ENCODE measurements around the gene MPEG1. TPM values are rescaled to one million over a fixed set of nuclear protein-coding genes. Genes with fewer than 3 reads are reported as not detected.

Gene MPEG1
- total and polyA plus RNA-seq, 2 of the 4 experiments (the other 2 are of a cell fraction) = not detected

- no peak for TF ChIP-seq USF2 (IDR thresholded peaks at IDR 0.05; ENCODE audit: low read depth, low read length)
Measured at GRCh38 chr11:59212744-59213631, at the start of gene MPEG1 (continued).

GRCh38 chr11:59262177-59262818 is 49.6 kb upstream of the MPEG1 start:
- H3K36me3 ChIP-seq (ENCODE audit: control insufficient read depth, insufficient read depth, low read length) = no peaks in the 10 kb centered on the region
- H2BK15ac ChIP-seq (ENCODE audit: low read depth, low read length) = no peak overlapping the region
- no peak overlapping the region for H4K8ac ChIP-seq (ENCODE audit: low read depth in 2 of 2, low read length in 2 of 2)
- H2AK5ac ChIP-seq (ENCODE audit: low read depth, low read length) = no peak overlapping the region
- peaks cover 12% of the 10 kb centered on the region for H3K27me3 ChIP-seq (ENCODE audit: control insufficient read depth, insufficient read depth, low read length)
- CTCF ChIA-PET = no interaction called here
- no peak overlapping the region; the same call in 1 of the 2 replicates for H3K56ac ChIP-seq (ENCODE audit: extremely low read depth, insufficient read depth, low read length)
- H3K4me3 ChIP-seq (ENCODE audit: insufficient read depth, low read depth, low read length) = no peak overlapping the region
- dilution Hi-C loops (cut with HindIII; ENCODE audit: low sequenced_read_pairs, unreplicated experiment) = no loop called here
- no peaks in the 10 kb centered on the region for H3K4me1 ChIP-seq (ENCODE audit: control insufficient read depth, insufficient read depth, low read length)
- intact Hi-C loops (cut with micrococcal nuclease) = no loop called here
- no peak overlapping the region for H3K18ac ChIP-seq (ENCODE audit: low read depth, low read length)
- H3K79me1 ChIP-seq (ENCODE audit: low read depth in 1 of 2, low read length in 2 of 2) = no peaks in the 10 kb centered on the region
- no peak overlapping the region for H2AK9ac ChIP-seq (replicated peaks; ENCODE audit: low read depth, low read length, poor library complexity)
- H3K9me3 ChIP-seq (ENCODE audit: control insufficient read depth, insufficient read depth, low read length) = no peaks in the 10 kb centered on the region
- H3K23ac ChIP-seq (ENCODE audit: low read depth, low read length) = no peak overlapping the region
- ATAC-seq (ENCODE audit: low read depth) = no peak
- no peak overlapping the region for H3K14ac ChIP-seq (replicated peaks; ENCODE audit: low read depth, low read length)
- no peak overlapping the region for H3K27ac ChIP-seq (ENCODE audit: insufficient read depth, low read length)
- in situ Hi-C loops (cut with MboI; ENCODE audit: low sequenced_read_pairs) = no loop called here
- H3K9me1 ChIP-seq (ENCODE audit: insufficient read depth, low read length) = no peaks in the 10 kb centered on the region
- H4K91ac ChIP-seq (ENCODE audit: insufficient read depth, low read depth, low read length) = no peak overlapping the region
- no peak overlapping the region for H2BK120ac ChIP-seq (ENCODE audit: low read depth, low read length)
- no peaks in the 10 kb centered on the region for H4K20me1 ChIP-seq (ENCODE audit: insufficient read depth, low read length)
- no peak overlapping the region for H2AFZ ChIP-seq (replicated peaks; ENCODE audit: low read length, poor library complexity)
- H3K4me2 ChIP-seq (ENCODE audit: low read depth, low read length) = no peak overlapping the region
- H3K9ac ChIP-seq (ENCODE audit: low read depth, low read length) = no peak overlapping the region
- H4K5ac ChIP-seq (ENCODE audit: low read depth, low read length) = no peak overlapping the region
- no TSS peak for BruUV-seq (replicated peaks)
- no peak for DNase-seq
- no peak overlapping the region for H2BK20ac ChIP-seq (ENCODE audit: low read depth, low read length)
- no CpG with 5 or more reads among the region's 7 CpGs for WGBS, 2 experiments (ENCODE audit: extremely low coverage in 2 of 2, insufficient read length in 1 of 2)
- H2BK5ac ChIP-seq (ENCODE audit: low read depth, low read length, poor library complexity, severe bottlenecking) = no peak overlapping the region
- TF ChIP-seq ELK1 (IDR thresholded peaks at IDR 0.05; ENCODE audit: borderline replicate concordance, low read depth, low read length) = no peak
- no peak for TF ChIP-seq MXI1 (IDR thresholded peaks at IDR 0.05; ENCODE audit: borderline replicate concordance, low read depth, low read length)
- no peak for TF ChIP-seq USF2 (IDR thresholded peaks at IDR 0.05; ENCODE audit: low read depth, low read length)
- no peak for TF ChIP-seq MAZ (IDR thresholded peaks at IDR 0.05; ENCODE audit: borderline replicate concordance, low read depth, low read length)
- no peak for TF ChIP-seq CHD1 (IDR thresholded peaks at IDR 0.05; ENCODE audit: low read depth, low read length)
- TF ChIP-seq MAFK (IDR thresholded peaks at IDR 0.05; ENCODE audit: low read depth, low read length) = no peak
- TF ChIP-seq POLR2A (IDR thresholded peaks at IDR 0.05; ENCODE audit: low read depth, low read length) = no peak
- no peak for TF ChIP-seq NFE2L2 (IDR thresholded peaks at IDR 0.05; ENCODE audit: low read depth, low read length)
- TF ChIP-seq FOS (IDR thresholded peaks at IDR 0.05; ENCODE audit: low read depth, low read length) = no peak
- POLR2A ChIA-PET (ENCODE audit: unreplicated experiment) = no interaction called here
- no peak overlapping the region for H3K4ac ChIP-seq (ENCODE audit: low read depth, low read length)
